ACC112 (cell line): ENCODE data around the gene DUSP16.
"Not testable (repeated sequence)": the region's sequence is repeated elsewhere in the genome, so short reads cannot be mapped to it uniquely, and the experiment has no call there.

Experiments used
- H2AFZ ChIP-seq: fragments of 200-600 bp; sonication (generic); one replicate; pipeline ENCODE4 v1.6.0; 2017; ENCODE audit warnings: antibody characterized with exemption, low read length; ENCODE audit not compliant: unreplicated experiment
- H3K27ac ChIP-seq: fragments of 200-600 bp; sonication (generic); 2 replicates; pipeline ENCODE4 v1.5.1; 2014; ENCODE audit warnings: low read depth, mild to moderate bottlenecking, antibody characterized with exemption, low read length, moderate library complexity
- H3K27me3 ChIP-seq: fragments of 200-600 bp; sonication (generic); 2 replicates; pipeline ENCODE4 v1.6.1; 2014; ENCODE audit warnings: mild to moderate bottlenecking, antibody characterized with exemption, low read length, moderate library complexity, mixed read lengths; ENCODE audit not compliant: insufficient read depth
- H3K36me3 ChIP-seq: fragments of 200-600 bp; sonication (generic); 2 replicates; pipeline ENCODE4 v1.6.1; 2016; ENCODE audit warnings: mild to moderate bottlenecking, antibody characterized with exemption, low read length, moderate library complexity, mixed read lengths; ENCODE audit not compliant: insufficient read depth
- H3K4me1 ChIP-seq: fragments of 200-600 bp; sonication (generic); one replicate; pipeline ENCODE4 v1.6.1; 2016; ENCODE audit warnings: low read length, mixed read lengths; ENCODE audit not compliant: insufficient read depth, unreplicated experiment, control insufficient read depth
- H3K4me3 ChIP-seq: fragments of 200-600 bp; sonication (generic); 2 replicates; pipeline ENCODE4 v1.5.1; 2014; ENCODE audit warnings: mild to moderate bottlenecking, low read depth, low read length
- H3K79me2 ChIP-seq: fragments of 200-600 bp; sonication (generic); one replicate; pipeline ENCODE4 v1.6.0; 2016; ENCODE audit warnings: low read length; ENCODE audit not compliant: control insufficient read depth, unreplicated experiment, insufficient read depth

DUSP16 gene

DNA sequence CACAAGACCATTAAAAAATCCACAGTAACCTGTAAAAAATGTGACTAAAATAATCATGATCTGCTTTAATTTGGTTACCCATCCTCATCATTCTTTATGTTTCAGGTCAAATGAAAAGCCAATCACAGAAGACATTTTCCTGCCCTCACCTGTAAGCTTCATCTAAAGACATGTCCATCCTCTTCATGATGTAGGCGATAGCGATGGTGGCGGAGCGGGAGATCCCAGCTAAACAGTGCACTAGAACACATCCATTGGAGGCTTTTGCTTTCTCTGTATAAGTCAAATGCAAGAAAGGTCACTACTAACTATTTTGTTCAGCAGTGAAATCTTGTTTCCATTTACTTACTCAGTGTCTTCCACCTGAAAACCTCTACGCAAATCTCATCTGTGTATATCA, 82.6 kb downstream of the DUSP16 start:
- Histone ChIP-seq H3K36me3 (no peaks in the 10 kb centered on the region), H3K4me3 (no peak overlapping the region), H3K27me3 (no peaks in the 10 kb centered on the region), H2AFZ (no peak overlapping the region), H3K79me2 (no peaks in the 10 kb centered on the region), H3K4me1 (no peaks in the 10 kb centered on the region), H3K27ac (no peak overlapping the region)

DNA sequence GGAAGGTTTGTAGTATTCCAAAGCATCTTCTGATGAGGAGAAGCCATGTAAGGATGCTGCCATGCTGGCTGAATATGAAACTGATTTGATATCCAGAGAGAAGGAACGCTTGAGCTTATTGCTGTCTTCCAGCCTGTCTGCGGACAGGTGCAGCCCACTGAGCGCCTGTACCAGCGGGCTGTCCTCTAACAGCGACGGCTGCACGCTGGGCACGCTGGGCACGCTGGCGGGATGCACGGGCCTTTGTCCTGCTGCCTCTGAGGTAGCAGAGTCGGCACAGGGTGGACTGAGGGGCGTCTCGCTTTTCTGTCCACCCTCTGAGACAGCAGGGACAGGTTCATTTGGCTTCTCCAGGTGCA, 85.2 kb downstream of the DUSP16 start:
- Histone ChIP-seq H2AFZ (no peak overlapping the region), H3K4me3 (no peak overlapping the region), H3K36me3 (no peaks in the 10 kb centered on the region), H3K27ac (no peak overlapping the region), H3K4me1 (no peaks in the 10 kb centered on the region), H3K27me3 (no peaks in the 10 kb centered on the region), H3K79me2 (no peaks in the 10 kb centered on the region)

DNA sequence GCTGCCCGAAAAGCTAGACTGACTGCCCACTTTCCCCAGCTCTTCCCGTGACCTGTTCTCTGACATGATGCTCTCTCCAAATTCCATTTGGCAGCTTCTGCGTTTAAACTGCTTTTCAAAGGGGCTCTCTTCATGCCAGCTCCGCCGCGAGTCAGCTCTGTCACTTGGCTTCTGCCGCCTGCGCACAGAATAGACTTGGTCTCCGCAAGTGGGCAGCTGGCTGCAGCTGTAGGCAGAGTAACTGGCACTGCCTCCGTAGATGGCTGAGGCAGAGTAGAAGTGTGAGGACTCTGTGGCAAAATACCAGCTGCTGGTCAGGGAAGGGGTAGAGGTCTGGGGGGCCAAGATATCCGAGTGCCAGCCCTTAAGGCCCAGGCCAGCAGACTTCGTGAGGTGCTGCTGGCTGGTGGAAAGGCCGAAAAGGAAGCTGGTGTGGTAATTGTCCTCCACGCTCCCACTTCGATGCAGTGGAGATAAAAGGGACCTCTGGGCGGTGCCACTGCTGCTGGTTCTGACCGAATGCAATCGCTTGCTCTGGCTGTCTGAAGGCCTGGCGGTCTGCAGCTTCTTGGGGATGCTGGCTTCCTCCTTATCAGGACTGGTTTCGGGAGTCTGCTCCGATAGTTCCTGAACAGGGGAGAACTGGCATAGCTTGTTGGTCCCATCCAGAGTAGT, 85.7 kb downstream of the DUSP16 start:
- Histone ChIP-seq H3K4me1 (no peaks in the 10 kb centered on the region), H3K4me3 (no peak overlapping the region), H3K36me3 (no peaks in the 10 kb centered on the region), H3K79me2 (no peaks in the 10 kb centered on the region), H3K27me3 (no peaks in the 10 kb centered on the region), H2AFZ (no peak overlapping the region), H3K27ac (no peak overlapping the region)

DNA sequence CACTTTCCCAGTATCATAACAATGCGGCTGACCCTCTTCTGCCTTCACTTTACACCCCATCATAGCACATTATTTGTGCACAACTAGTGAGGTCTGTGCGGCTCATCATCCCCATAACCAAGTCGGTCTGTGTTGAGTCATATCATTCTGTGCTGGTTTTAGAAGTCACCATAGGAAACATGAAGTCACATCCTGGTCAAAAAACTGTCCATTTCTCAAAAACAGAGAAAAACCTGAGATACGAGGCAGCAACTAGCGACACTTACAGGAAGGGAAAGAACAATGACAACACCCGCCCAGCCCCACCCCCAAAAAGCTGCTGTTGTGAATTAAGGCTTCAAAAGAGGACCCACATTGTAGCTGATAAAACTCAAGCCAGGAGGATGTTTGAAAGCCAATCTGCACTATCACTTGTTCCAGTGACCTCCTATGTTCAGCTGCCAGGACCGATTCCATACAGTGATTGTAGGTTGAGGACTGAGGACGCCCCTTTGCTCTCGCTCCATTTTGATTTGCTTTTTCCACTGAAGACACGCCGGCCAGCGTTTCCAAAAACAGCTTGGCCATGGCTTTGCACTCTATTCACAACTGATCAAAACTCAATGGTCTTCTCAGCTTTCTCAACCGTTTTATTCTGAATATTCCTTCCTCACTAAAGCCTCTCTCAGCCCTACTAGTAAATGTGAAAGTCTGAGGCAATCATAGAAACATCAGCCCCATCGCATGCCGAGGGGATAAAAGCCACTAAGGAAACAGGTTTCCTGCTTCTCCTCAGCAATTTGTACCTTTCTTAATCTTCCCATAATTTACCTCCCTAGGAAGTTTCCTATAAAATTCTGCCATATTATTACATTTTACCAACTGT, 87.5 kb downstream of the DUSP16 start:
- Histone ChIP-seq H3K79me2 (no peaks in the 10 kb centered on the region), H3K27me3 (no peaks in the 10 kb centered on the region), H3K4me1 (no peaks in the 10 kb centered on the region), H2AFZ (no peak overlapping the region), H3K27ac (no peak overlapping the region), H3K4me3 (no peak overlapping the region), H3K36me3 (no peaks in the 10 kb centered on the region)

DNA sequence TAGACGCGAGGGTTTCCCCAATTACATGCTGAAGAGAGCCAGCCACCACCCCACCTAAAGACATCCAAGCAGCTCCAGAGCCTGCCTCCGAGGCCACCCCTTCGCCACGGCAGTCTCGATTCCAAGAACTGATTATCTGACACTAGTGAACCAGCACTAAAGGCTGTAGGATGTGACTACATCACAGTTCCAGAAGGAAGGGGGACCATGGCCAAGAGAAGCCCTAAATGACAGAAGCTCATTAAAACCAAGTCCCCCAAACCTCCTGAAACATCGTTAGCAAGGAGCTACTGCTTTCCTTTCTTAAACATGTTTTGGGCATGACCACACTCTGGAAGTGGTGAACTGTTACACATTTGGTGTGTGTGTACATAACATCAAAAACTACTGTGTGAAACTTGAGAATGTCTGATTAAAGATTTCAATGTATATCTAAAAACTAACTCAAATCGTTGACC, 88.2 kb downstream of the DUSP16 start:
- Histone ChIP-seq H3K4me3 (no peak overlapping the region), H3K4me1 (no peaks in the 10 kb centered on the region), H2AFZ (no peak overlapping the region), H3K79me2 (no peaks in the 10 kb centered on the region), H3K36me3 (no peaks in the 10 kb centered on the region), H3K27me3 (no peaks in the 10 kb centered on the region), H3K27ac (no peak overlapping the region)

DNA sequence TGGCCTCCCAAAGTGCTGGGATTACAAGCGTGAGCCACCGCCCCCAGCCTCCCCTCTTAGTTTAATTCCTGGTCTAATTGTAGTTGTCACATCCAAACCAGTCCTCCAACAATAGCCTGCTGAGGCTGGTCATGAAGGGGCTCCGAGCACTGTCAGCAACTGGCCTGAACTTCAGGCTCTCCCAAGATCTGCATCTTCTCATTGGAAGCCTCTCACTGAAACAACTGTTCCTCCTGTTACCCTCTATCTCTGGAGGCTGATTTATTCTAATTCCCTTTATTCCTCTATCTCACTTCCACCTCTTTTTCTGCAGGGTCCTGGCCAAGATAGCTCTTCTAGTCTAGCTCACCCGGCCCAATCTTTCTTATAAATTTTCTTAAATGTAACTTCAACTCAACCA, 89.4 kb downstream of the DUSP16 start:
- H3K79me2 ChIP-seq: no peaks in the 10 kb centered on the region
- no peak overlapping the region for H2AFZ ChIP-seq
- H3K27me3 ChIP-seq: no peaks in the 10 kb centered on the region
- no peaks in the 10 kb centered on the region for H3K4me1 ChIP-seq
- H3K36me3 ChIP-seq: no peaks in the 10 kb centered on the region
- H3K27ac ChIP-seq: no peak overlapping the region
- no peak overlapping the region for H3K4me3 ChIP-seq

DNA sequence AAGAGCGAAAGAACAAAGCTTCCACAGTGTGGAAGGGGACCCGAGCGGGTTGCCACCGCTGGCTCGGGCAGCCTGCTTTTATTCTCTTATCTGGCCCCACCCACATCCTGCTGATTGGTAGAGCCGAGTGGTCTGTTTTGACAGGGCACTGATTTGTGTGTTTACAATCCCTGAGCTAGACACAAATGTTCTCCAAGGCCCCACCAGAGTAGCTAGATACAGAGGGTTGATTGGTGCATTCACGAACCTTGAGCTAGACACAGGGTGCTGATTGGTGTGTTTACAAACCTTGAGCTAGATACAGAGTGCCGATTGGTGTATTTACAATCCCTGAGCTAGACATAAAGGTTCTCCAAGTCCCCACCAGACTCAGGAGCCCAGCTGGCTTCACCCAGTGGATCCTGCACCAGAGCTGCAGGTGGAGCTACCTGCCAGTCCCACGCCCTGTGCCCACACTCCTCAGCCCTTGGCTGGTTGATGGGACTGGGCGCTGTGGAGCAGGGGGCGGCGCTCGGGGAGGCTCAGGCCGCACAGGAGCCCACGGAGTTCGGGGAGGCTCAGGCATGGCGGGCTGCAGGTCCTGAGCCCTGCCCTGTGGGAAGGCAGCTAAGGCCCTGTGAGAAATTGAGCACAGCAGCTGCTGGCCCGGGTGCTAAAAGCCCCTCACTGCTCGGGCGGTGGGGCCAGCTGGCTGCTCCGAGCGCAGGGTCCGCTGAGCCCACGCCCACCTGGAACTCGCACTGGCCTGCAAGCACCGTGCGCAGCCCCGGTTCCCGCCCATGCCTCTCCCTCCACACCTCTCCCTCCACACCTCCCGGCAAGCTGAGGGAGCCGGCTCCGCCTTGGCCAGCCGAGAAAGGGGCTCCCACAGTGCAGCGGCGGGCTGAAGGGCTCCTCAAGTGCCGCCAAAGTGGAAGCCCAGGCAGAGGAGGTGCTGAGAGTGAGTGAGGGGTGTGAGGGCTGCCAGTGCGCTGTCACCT, 90.4 kb downstream of the DUSP16 start:
- H3K36me3 ChIP-seq, H2AFZ ChIP-seq, H3K4me1 ChIP-seq, H3K27me3 ChIP-seq, H3K79me2 ChIP-seq, H3K27ac ChIP-seq, H3K4me3 ChIP-seq: not testable (repeated sequence)

DNA sequence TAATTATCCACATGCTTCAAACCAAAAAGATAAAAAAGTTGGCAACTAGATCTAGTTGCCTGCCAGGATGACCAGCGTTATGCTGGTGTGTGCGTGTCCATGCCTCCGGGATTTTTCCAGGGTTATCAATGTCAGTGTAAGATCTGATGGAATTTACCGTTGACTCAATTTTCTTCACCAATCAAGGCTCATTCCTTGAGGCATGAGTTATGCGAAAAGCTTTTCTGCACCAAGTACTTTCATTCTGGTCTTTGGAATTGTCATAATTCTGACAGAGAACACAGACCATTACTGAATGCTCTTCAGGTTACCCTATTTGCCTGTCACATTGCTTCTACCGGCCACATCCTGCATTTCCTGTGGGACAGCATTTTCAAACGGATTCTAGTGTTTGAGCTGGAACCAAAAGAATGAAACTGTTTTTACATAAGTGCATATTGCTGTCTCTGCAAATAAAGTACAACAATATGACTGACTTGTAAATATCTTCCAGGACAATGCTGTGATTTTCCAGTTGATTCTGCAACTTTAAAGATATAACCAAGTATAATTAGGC, 91.8 kb downstream of the DUSP16 start:
- Histone ChIP-seq H3K27me3 (no peaks in the 10 kb centered on the region), H3K4me1 (no peaks in the 10 kb centered on the region), H3K4me3 (no peak overlapping the region), H3K36me3 (no peaks in the 10 kb centered on the region), H2AFZ (no peak overlapping the region), H3K27ac (no peak overlapping the region), H3K79me2 (no peaks in the 10 kb centered on the region)

DNA sequence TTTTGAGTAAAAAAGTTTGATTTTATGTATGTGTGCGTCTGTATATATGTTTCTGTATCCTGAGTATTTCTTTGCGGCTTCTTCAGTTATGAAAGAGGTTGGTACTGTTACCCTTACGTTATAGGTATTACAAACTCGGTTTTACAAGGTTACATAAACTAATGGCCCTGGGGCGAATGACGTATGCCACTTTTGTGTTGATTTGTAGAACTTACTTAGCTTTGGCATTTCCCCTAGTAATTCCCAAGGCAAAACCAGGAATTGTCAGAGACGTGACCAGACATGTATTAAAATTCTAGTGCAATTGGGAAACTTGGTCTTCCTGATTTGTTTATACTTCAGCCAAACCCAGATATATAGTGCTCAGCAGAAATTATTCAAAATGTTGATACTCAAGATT, 93.3 kb downstream of the DUSP16 start:
- H3K36me3 ChIP-seq: no peaks in the 10 kb centered on the region
- no peak overlapping the region for H3K27ac ChIP-seq
- H3K4me1 ChIP-seq: no peaks in the 10 kb centered on the region
- H2AFZ ChIP-seq: no peak overlapping the region
- no peaks in the 10 kb centered on the region for H3K79me2 ChIP-seq
- H3K27me3 ChIP-seq: no peaks in the 10 kb centered on the region
- no peak overlapping the region for H3K4me3 ChIP-seq

DNA sequence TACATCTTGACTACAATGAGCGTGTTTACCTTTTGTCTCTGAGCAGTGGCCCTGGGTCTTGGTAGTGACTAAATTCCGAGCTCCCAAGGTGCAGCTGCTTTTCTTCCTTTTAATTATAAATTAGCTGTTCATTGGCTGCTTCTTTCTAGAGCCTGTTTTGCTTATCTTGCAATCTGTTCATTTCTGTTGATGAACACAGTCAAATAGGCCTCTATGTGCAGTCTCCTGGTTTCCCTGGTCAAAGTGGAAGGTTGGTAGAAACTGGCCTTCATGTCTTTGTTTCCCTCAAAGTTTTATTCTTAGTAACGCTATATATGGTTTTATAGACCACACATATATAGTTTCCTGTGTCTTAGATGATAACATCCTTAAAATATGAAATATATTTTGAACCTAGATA, 94.1 kb downstream of the DUSP16 start:
- H3K79me2 ChIP-seq: no peaks in the 10 kb centered on the region
- H3K27me3 ChIP-seq: no peaks in the 10 kb centered on the region
- no peaks in the 10 kb centered on the region for H3K4me1 ChIP-seq
- H3K36me3 ChIP-seq: no peaks in the 10 kb centered on the region
- no peak overlapping the region for H3K4me3 ChIP-seq
- no peak overlapping the region for H3K27ac ChIP-seq
- no peak overlapping the region for H2AFZ ChIP-seq
